Upper lobe of left lung (tissue), 6 donors: ENCODE measurements around the gene COG7. TPM values are rescaled to one million over a fixed set of nuclear protein-coding genes. Genes with fewer than 3 reads are reported as not detected.
"Not testable (repeated sequence)": the region's sequence is repeated elsewhere in the genome, so short reads cannot be mapped to it uniquely, and the experiment has no call there.

Source experiments
- ATAC-seq, 2 donors: fragments of 200-7000 bp; cut with Tn5 transposase; one replicate each; pipeline ENCODE4 v1.9.1; 2022; ENCODE audit warnings: mild to moderate bottlenecking in 2 of 2, moderate library complexity in 2 of 2; ENCODE audit not compliant: low FRiP score in 2 of 2
- DNase-seq, 2 donors: peaks; one replicate each; pipeline ENCODE4 v3.0.0-alpha.2; 2019 to 2020
- H3K27ac ChIP-seq, 4 donors: fragments of 200-600 bp; sonication (generic); one replicate each; pipeline ENCODE4 v1.5.1; 2016 to 2019
- H3K27me3 ChIP-seq, 4 donors: fragments of 200-600 bp; sonication (generic); one replicate each; pipeline ENCODE4 v1.5.1; 2017 to 2019
- H3K36me3 ChIP-seq, 4 donors: fragments of 200-600 bp; sonication (generic); one replicate each; pipeline ENCODE4 v1.5.1; 2016 to 2019
- H3K4me1 ChIP-seq, 4 donors: fragments of 200-600 bp; sonication (generic); one replicate each; pipeline ENCODE4 v1.5.1; 2018 to 2019
- H3K4me3 ChIP-seq, 4 donors: fragments of 200-600 bp; sonication (generic); one replicate each; pipeline ENCODE4 v1.5.1; 2017 to 2019; ENCODE audit warnings: mild to moderate bottlenecking in 2 of 4, moderate library complexity in 1 of 4
- H3K9me3 ChIP-seq, 4 donors: fragments of 200-600 bp; sonication (generic); one replicate each; pipeline ENCODE4 v1.5.1; 2018 to 2019
- CTCF ChIP-seq, 6 experiments: fragments of 450-650 bp in 4 of 6; fragments of 200-600 bp in 2 of 6; sonication (generic) in 2 of 6; IDR thresholded peaks; one replicate each; pipeline ENCODE4 v1.5.1; 2016 to 2019; ENCODE audit warnings: antibody characterized with exemption in 6 of 6
- EP300 ChIP-seq, 4 donors: sonication (generic); formaldehyde crosslinking; IDR thresholded peaks; one replicate each; pipeline ENCODE4 v1.5.1; 2017; ENCODE audit warnings: antibody characterized with exemption in 4 of 4, control low read depth in 2 of 4
- POLR2A ChIP-seq, 4 donors: fragments of 450-650 bp; IDR thresholded peaks; one replicate each; pipeline ENCODE4 v1.5.1; 2016 to 2017; ENCODE audit warnings: antibody characterized with exemption in 4 of 4, mild to moderate bottlenecking in 2 of 4
- POLR2AphosphoS5 ChIP-seq, 2 donors: sonication (generic); formaldehyde crosslinking; IDR thresholded peaks; one replicate each; pipeline ENCODE4 v1.5.1; 2017; ENCODE audit warnings: antibody characterized with exemption in 2 of 2
- WGBS, 2 donors: methylation state at CpG; one replicate each; pipeline ENCODE4 v1.1.5; 2017 to 2018; 5-methylcytosine and 5-hydroxymethylcytosine counted together
- total RNA-seq, 6 donors: library from RNA; depleted of rRNA in 4 of 6; stranded (reverse); fragments of >200 nt in 4 of 6; gene quantifications; one replicate each; pipeline versions ENCODE4 v1.1.0 to v1.2.1, GENCODE V29; 2016 to 2021
- donor health status: DM: no; HTN: no; CAD: no; lungs with moderate emphysema.
- donor health status: DM: no; HTN: yes; CAD: no; lungs with severe emphysema.

Gene COG7
- total RNA-seq, 6 donors from 2014 or later = 16.9 to 61.8 (median 24.8) TPM

GRCh38 chr16:23486480-23486879, 33.5 kb upstream of the COG7 start:
- DNase-seq (peak in 1 of 2 donors; percentile 84), ATAC-seq (peak; percentile 62 to 90)
- Histone ChIP-seq H3K27me3 (no peaks in the 10 kb centered on the region), H3K4me1 (peaks cover 0 to 19% (median 13%) of the 10 kb centered on the region in 4 donors), H3K27ac (no peak overlapping the region), H3K36me3 (peaks cover 49 to 99% (median 83%) of the 10 kb centered on the region in 4 donors), H3K4me3 (no peak overlapping the region), H3K9me3 (no peaks in the 10 kb centered on the region)
- no peak for TF ChIP-seq POLR2AphosphoS5 (IDR thresholded peaks at IDR 0.05)
- peak in 1 of 4 donors; percentile 16 for TF ChIP-seq POLR2A (IDR thresholded peaks at IDR 0.05)
- no peak for TF ChIP-seq CTCF (IDR thresholded peaks at IDR 0.05)
- TF ChIP-seq EP300 (IDR thresholded peaks at IDR 0.05) = peak in 1 of 4 donors; percentile 26
- WGBS, 2 donors = 83 to 89% methylated on average over 5 of the region's 5 CpGs

- Histone ChIP-seq H3K27ac (no peak overlapping the region), H3K4me1 (peaks cover 0 to 15% (median 11%) of the 10 kb centered on the region in 4 donors), H3K36me3 (peaks cover 56 to 99% (median 86%) of the 10 kb centered on the region in 4 donors), H3K9me3 (no peaks in the 10 kb centered on the region), H3K4me3 (no peak overlapping the region), H3K27me3 (no peaks in the 10 kb centered on the region)
- ATAC-seq (peak in 1 of 2 donors; percentile 23), DNase-seq (peak in 1 of 2 donors; percentile 50)
- no peak for TF ChIP-seq POLR2AphosphoS5 (IDR thresholded peaks at IDR 0.05)
- no peak for TF ChIP-seq EP300 (IDR thresholded peaks at IDR 0.05)
- TF ChIP-seq POLR2A (IDR thresholded peaks at IDR 0.05) = no peak
- TF ChIP-seq CTCF (IDR thresholded peaks at IDR 0.05) = no peak
- WGBS, 2 donors = 91 to 93% methylated on average over 8 of the region's 8 CpGs
Observed at GRCh38 chr16:23485841-23486240, 32.9 kb upstream of the COG7 start.

GRCh38 chr16:23485257-23485614, 32.2 kb upstream of the COG7 start:
- H3K27ac ChIP-seq = no peak overlapping the region
- peaks cover 0 to 15% (median 10%) of the 10 kb centered on the region in 4 donors for H3K4me1 ChIP-seq
- H3K27me3 ChIP-seq = no peaks in the 10 kb centered on the region
- no peak overlapping the region for H3K4me3 ChIP-seq
- no peaks in the 10 kb centered on the region for H3K9me3 ChIP-seq
- 90 to 96% methylated on average over 2 of the region's 2 CpGs for WGBS, 2 donors
- TF ChIP-seq CTCF (IDR thresholded peaks at IDR 0.05) (no peak), POLR2AphosphoS5 (IDR thresholded peaks at IDR 0.05) (no peak), EP300 (IDR thresholded peaks at IDR 0.05) (no peak), POLR2A (IDR thresholded peaks at IDR 0.05) (no peak)
- ATAC-seq (no peak), DNase-seq (no peak)
- H3K36me3 ChIP-seq = peaks cover 62 to 99% (median 89%) of the 10 kb centered on the region in 4 donors

GRCh38 chr16:23484510-23485256, 31.7 kb upstream of the COG7 start:
- H3K27ac ChIP-seq = no peak overlapping the region
- H3K36me3 ChIP-seq = peaks cover 67 to 99% (median 91%) of the 10 kb centered on the region in 4 donors
- H3K4me3 ChIP-seq = no peak overlapping the region
- no peak for TF ChIP-seq POLR2A (IDR thresholded peaks at IDR 0.05)
- no peak for TF ChIP-seq EP300 (IDR thresholded peaks at IDR 0.05)
- no peak for TF ChIP-seq CTCF (IDR thresholded peaks at IDR 0.05)
- TF ChIP-seq POLR2AphosphoS5 (IDR thresholded peaks at IDR 0.05) = no peak
- ATAC-seq (no peak), DNase-seq (no peak)
- no peaks in the 10 kb centered on the region for H3K27me3 ChIP-seq
- H3K4me1 ChIP-seq = peaks cover 0 to 15% (median 10%) of the 10 kb centered on the region in 4 donors
- no peaks in the 10 kb centered on the region for H3K9me3 ChIP-seq
- WGBS, 2 donors = 80 to 86% methylated on average over 8 of the region's 8 CpGs

GRCh38 chr16:23483492-23483891, 30.5 kb upstream of the COG7 start:
- not testable (repeated sequence) for ATAC-seq, H3K27me3 ChIP-seq, H3K9me3 ChIP-seq, H3K27ac ChIP-seq, DNase-seq, H3K4me3 ChIP-seq
- 98 to 100% methylated on average over 8 of the region's 8 CpGs for WGBS, 2 donors
- Histone ChIP-seq H3K4me1 (peaks cover 0 to 15% (median 10%) of the 10 kb centered on the region in 4 donors), H3K36me3 (peaks cover 70 to 99% (median 94%) of the 10 kb centered on the region in 4 donors)
